MCF 10A (cell line): ENCODE measurements around the gene SLC40A1. TPM values are rescaled to one million over a fixed set of nuclear protein-coding genes. Genes with fewer than 3 reads are reported as not detected.

Experiments
- BruUV-seq: library from RNA; stranded (reverse); fragments of 400-500 nt; replicated peaks from 2 replicates; lab custom pipeline; 2021; lab: Mats Ljungman, UMichigan
- CTCF ChIA-PET: fragments of 300-600 bp; sonication (Branson Sonifier 250); formaldehyde crosslinking; extraction: SDS; loops from one replicate; lab custom pipeline; 2021; ENCODE audit warnings: antibody characterized with exemption, inconsistent platforms; lab: Yijun Ruan, JAX
- POLR2A ChIA-PET: fragments of 300-600, 350-650 bp; sonication (Branson Sonifier 250); formaldehyde crosslinking; extraction: SDS; loops from one replicate; lab custom pipeline; 2020; ENCODE audit warnings: antibody characterized with exemption, inconsistent platforms; lab: Yijun Ruan, JAX
- DNase-seq: peaks from one replicate; pipeline ENCODE4 v3.0.0-alpha.2; 2018; ENCODE audit not compliant: unreplicated experiment
- H3K27ac Mint-ChIP-seq: one replicate; pipeline ENCODE4 v1.8.0; 2022; ENCODE audit warnings: mild to moderate bottlenecking, low read depth, mixed read lengths; ENCODE audit not compliant: unreplicated experiment
- H3K27me3 Mint-ChIP-seq: one replicate; pipeline ENCODE4 v1.8.0; 2022; ENCODE audit warnings: mixed read lengths; ENCODE audit not compliant: insufficient read depth, unreplicated experiment
- H3K36me3 Mint-ChIP-seq: one replicate; pipeline ENCODE4 v1.8.0; 2022; ENCODE audit warnings: mild to moderate bottlenecking, moderate library complexity, mixed read lengths; ENCODE audit not compliant: insufficient read depth, unreplicated experiment
- H3K4me1 Mint-ChIP-seq: one replicate; pipeline ENCODE4 v1.8.0; 2022; ENCODE audit warnings: mixed read lengths; ENCODE audit not compliant: insufficient read depth, unreplicated experiment
- H3K4me3 Mint-ChIP-seq: one replicate; pipeline ENCODE4 v1.8.0; 2022; ENCODE audit warnings: mild to moderate bottlenecking, moderate library complexity, mixed read lengths; ENCODE audit not compliant: unreplicated experiment
- H3K9me3 Mint-ChIP-seq: one replicate; pipeline ENCODE4 v1.8.0; 2022; ENCODE audit warnings: mixed read lengths; ENCODE audit not compliant: unreplicated experiment
- CTCF ChIP-seq: fragments of 200-600 bp; IDR thresholded peaks from one replicate; pipeline ENCODE4 v1.8.0; 2022; ENCODE audit warnings: antibody characterized with exemption, mild to moderate bottlenecking; ENCODE audit not compliant: unreplicated experiment
- intact Hi-C: fragments of 100-400 bp; cut with micrococcal nuclease; formaldehyde crosslinking; loops from 2 replicates; pipeline ENCODE4 v1.14.1; 2022
- total RNA-seq: library from RNA; stranded (reverse); gene quantifications from 2 replicates; pipeline ENCODE4 v1.2.3, GENCODE V29; 2022

The SLC40A1 gene
- total RNA-seq, 1 experiment from 2014 or later, result not detected

- no peak for DNase-seq
- Mint-ChIP-seq H3K4me3 (no peak overlapping the region), H3K4me1 (no peaks in the 10 kb centered on the region), H3K36me3 (no peaks in the 10 kb centered on the region), H3K27me3 (no peaks in the 10 kb centered on the region), H3K9me3 (no peaks in the 10 kb centered on the region), H3K27ac (no peak overlapping the region)
- intact Hi-C loops, result no loop called here
- POLR2A ChIA-PET, result no interaction called here
- CTCF ChIA-PET, result interaction anchor here (1.3 kb wide), 1 partner anchor 144 kb away, joined by 3 read pairs; no protein-coding TSS in a partner anchor
- no peak for TF ChIP-seq CTCF
- no TSS peak for BruUV-seq
Observed at GRCh38 chr2:189627789-189628188, 47.2 kb upstream of the SLC40A1 start.

GRCh38 chr2:189625636-189626035 lies 45.0 kb upstream of the SLC40A1 start:
- H3K9me3 Mint-ChIP-seq, result no peaks in the 10 kb centered on the region
- no peaks in the 10 kb centered on the region for H3K27me3 Mint-ChIP-seq
- no TSS peak for BruUV-seq
- no peak overlapping the region for H3K27ac Mint-ChIP-seq
- CTCF ChIA-PET, result interaction anchor here (0.6 to 1.1 kb wide), 5 partner anchors 10 to 745 kb away, joined by 3 to 4 read pairs (median 3); no protein-coding TSS in a partner anchor
- no peaks in the 10 kb centered on the region for H3K4me1 Mint-ChIP-seq
- POLR2A ChIA-PET, result interaction anchor here (0.7 kb wide), 1 partner anchor 735 kb away, joined by 3 read pairs; no protein-coding TSS in a partner anchor
- intact Hi-C loops, result no loop called here
- no peak for DNase-seq
- no peak overlapping the region for H3K4me3 Mint-ChIP-seq
- TF ChIP-seq CTCF, result no peak
- no peaks in the 10 kb centered on the region for H3K36me3 Mint-ChIP-seq

GRCh38 chr2:189624648-189625355 lies 44.2 kb upstream of the SLC40A1 start:
- BruUV-seq, result no TSS peak
- intact Hi-C loops, result no loop called here
- Mint-ChIP-seq H3K9me3 (no peaks in the 10 kb centered on the region), H3K36me3 (no peaks in the 10 kb centered on the region), H3K4me1 (no peaks in the 10 kb centered on the region), H3K27ac (no peak overlapping the region), H3K4me3 (no peak overlapping the region), H3K27me3 (no peaks in the 10 kb centered on the region)
- ChIA-PET POLR2A (interaction anchor here (0.7 kb wide), 1 partner anchor 736 kb away, joined by 3 read pairs; no protein-coding TSS in a partner anchor), CTCF (interaction anchor here (0.7 to 1.1 kb wide), 4 partner anchors 11 to 746 kb away, joined by 3 read pairs; no protein-coding TSS in a partner anchor)
- DNase-seq, result peak; percentile 26
- no peak for TF ChIP-seq CTCF

GRCh38 chr2:189623049-189623448 lies 42.5 kb upstream of the SLC40A1 start:
- H3K36me3 Mint-ChIP-seq, result no peaks in the 10 kb centered on the region
- no peak overlapping the region for H3K27ac Mint-ChIP-seq
- BruUV-seq, result no TSS peak
- no peaks in the 10 kb centered on the region for H3K4me1 Mint-ChIP-seq
- no peak overlapping the region for H3K4me3 Mint-ChIP-seq
- no peaks in the 10 kb centered on the region for H3K27me3 Mint-ChIP-seq
- ChIA-PET POLR2A (interaction anchor here (0.6 kb wide), 2 partner anchors 14 to 166 kb away, joined by 3 to 4 read pairs; no protein-coding TSS in a partner anchor), CTCF (interaction anchor here (0.6 to 0.7 kb wide), 2 partner anchors 12 to 638 kb away, joined by 3 to 4 read pairs; no protein-coding TSS in a partner anchor)
- no peak for TF ChIP-seq CTCF
- intact Hi-C loops, result no loop called here
- no peak for DNase-seq
- no peaks in the 10 kb centered on the region for H3K9me3 Mint-ChIP-seq
